HCT116 (cell line): ENCODE measurements around the gene AMOTL2. TPM values are rescaled to one million over a fixed set of nuclear protein-coding genes. Genes with fewer than 3 reads are reported as not detected.

Experiments
- ATAC-seq: fragments of 200-7000 bp; cut with Tn5 transposase; 2 replicates; pipeline ENCODE4 v1.9.1; 2020; ENCODE audit warnings: mild to moderate bottlenecking, moderate library complexity
- BruUV-seq: library from RNA; stranded (reverse); fragments of 400-500 nt; replicated peaks from 2 replicates; lab custom pipeline; 2021; lab: Mats Ljungman, UMichigan
- CTCF ChIA-PET: fragments of 300-600 bp; sonication (Branson Sonifier 250); formaldehyde crosslinking; loops from one replicate; lab custom pipeline; 2021; ENCODE audit warnings: antibody characterized with exemption; lab: Charles Lee
- POLR2A ChIA-PET: fragments of 300-600, 350-600 bp; sonication (Branson Sonifier 250); formaldehyde crosslinking; loops from one replicate; lab custom pipeline; 2021; ENCODE audit warnings: antibody characterized with exemption; lab: Charles Lee
- RAD21 ChIA-PET, 2 experiments: fragments of 300-600 bp; sonication (Branson Sonifier 250); formaldehyde crosslinking; loops; one replicate each; lab custom pipeline; 2023; ENCODE audit warnings: low total read pairs in 2 of 2; ENCODE audit not compliant: uncharacterized antibody in 2 of 2, unreplicated experiment in 2 of 2, low non-redundant PET in 1 of 2; lab: Charles Lee
- DNase-seq: peaks from one replicate; pipeline ENCODE4 v3.0.0-alpha.2; 2010; ENCODE audit warnings: low read depth, low spot score
- H2AFZ ChIP-seq: fragments of 200-600 bp; shearing (Covaris generic), sonication (generic); 2 replicates; pipeline ENCODE4 v1.6.1; 2017; ENCODE audit warnings: low read depth, mixed run types, mixed read lengths, antibody characterized with exemption, low read length; ENCODE audit not compliant: poor library complexity, severe bottlenecking
- H3K27ac ChIP-seq: 2 replicates; pipeline ENCODE4 v1.5.1; 2012; ENCODE audit warnings: low read depth, low read length
- H3K27me3 ChIP-seq: fragments of 200-600 bp; sonication (generic); 2 replicates; pipeline ENCODE4 v1.6.1; 2016; ENCODE audit warnings: mixed run types, low read length, mixed read lengths; ENCODE audit not compliant: insufficient read depth
- H3K36me3 ChIP-seq, 2 experiments: fragments of 200-500 bp in 1 of 2; fragments of 200-600 bp in 1 of 2; sonication (Bioruptor generic) in 1 of 2; sonication (generic) in 1 of 2; 2 replicates each; pipeline versions ENCODE4 v1.5.1 to v1.6.1; 2014 to 2016; ENCODE audit warnings: low read length in 2 of 2, inconsistent platforms in 1 of 2, mixed read lengths in 1 of 2, mixed run types in 1 of 2; ENCODE audit not compliant: insufficient read depth in 2 of 2, control insufficient read depth in 1 of 2
- H3K4me1 ChIP-seq, 2 experiments: fragments of 200-600 bp in 1 of 2; sonication (generic) in 1 of 2; 2 replicates each; pipeline versions ENCODE4 v1.5.1 to v1.6.1; 2012 to 2017; ENCODE audit warnings: low read length in 2 of 2, inconsistent platforms in 1 of 2, mild to moderate bottlenecking in 1 of 2, mixed read lengths in 1 of 2, mixed run types in 1 of 2, moderate library complexity in 1 of 2; ENCODE audit not compliant: insufficient read depth in 2 of 2, control insufficient read depth in 1 of 2
- H3K4me2 ChIP-seq: fragments of 200-600 bp; sonication (generic); 2 replicates; pipeline ENCODE4 v1.6.1; 2017; ENCODE audit warnings: mixed run types, low read length, mixed read lengths
- H3K4me3 ChIP-seq, 2 experiments: fragments of 200-600 bp in 1 of 2; sonication (generic) in 1 of 2; replicated peaks in 1 of 2; 2 replicates each; pipeline ENCODE4 v1.5.1; 2011 to 2016; ENCODE audit warnings: low read length in 2 of 2, control low read depth in 1 of 2, low read depth in 1 of 2, mild to moderate bottlenecking in 1 of 2, mixed read lengths in 1 of 2, mixed run types in 1 of 2
- H3K79me2 ChIP-seq: fragments of 200-600 bp; sonication (generic); 2 replicates; pipeline ENCODE4 v1.6.1; 2017; ENCODE audit warnings: mild to moderate bottlenecking, mixed run types, low read length, moderate library complexity, mixed read lengths; ENCODE audit not compliant: insufficient read depth
- H3K9ac ChIP-seq: fragments of 200-600 bp; sonication (generic); 2 replicates; pipeline ENCODE4 v1.6.1; 2016; ENCODE audit warnings: low read length, mixed read lengths
- H3K9me2 ChIP-seq: fragments of 200-600 bp; sonication (generic), shearing (Covaris generic); 2 replicates; pipeline ENCODE4 v1.6.1; 2017; ENCODE audit warnings: mixed run types, mild to moderate bottlenecking, moderate library complexity; ENCODE audit not compliant: insufficient read depth
- H3K9me3 ChIP-seq, 2 experiments: fragments of 200-500 bp in 1 of 2; fragments of 200-600 bp in 1 of 2; sonication (Bioruptor generic) in 1 of 2; sonication (generic) in 1 of 2; 2 replicates each; pipeline ENCODE4 v1.6.1; 2014 to 2017; ENCODE audit warnings: low read length in 2 of 2, mixed read lengths in 2 of 2, inconsistent platforms in 1 of 2, low read depth in 1 of 2, mild to moderate bottlenecking in 1 of 2, mixed run types in 1 of 2, moderate library complexity in 1 of 2; ENCODE audit not compliant: control insufficient read depth in 1 of 2, insufficient read depth in 1 of 2
- H4K20me1 ChIP-seq: fragments of 200-600 bp; sonication (generic), shearing (Covaris generic); 2 replicates; pipeline ENCODE4 v1.6.1; 2017; ENCODE audit warnings: mixed run types, mild to moderate bottlenecking, moderate library complexity; ENCODE audit not compliant: insufficient read depth
- ELF1 ChIP-seq: IDR thresholded peaks from 2 replicates; pipeline ENCODE4 v1.6.1; 2012; ENCODE audit warnings: low read depth, borderline replicate concordance
- EZH2phosphoT487 ChIP-seq: fragments of 200-600 bp; IDR thresholded peaks from 2 replicates; pipeline ENCODE4 v1.6.1; 2018; ENCODE audit warnings: antibody characterized with exemption, borderline replicate concordance
- FOSL1 ChIP-seq: IDR thresholded peaks from 2 replicates; pipeline ENCODE4 v1.6.1; 2012; ENCODE audit warnings: low read depth
- JUND ChIP-seq: IDR thresholded peaks from 2 replicates; pipeline ENCODE4 v1.6.1; 2012
- MAX ChIP-seq: IDR thresholded peaks from 2 replicates; pipeline ENCODE4 v1.6.1; 2012
- SIN3A ChIP-seq: IDR thresholded peaks from 2 replicates; pipeline ENCODE4 v1.6.1; 2012; ENCODE audit warnings: low read depth
- SP1 ChIP-seq: IDR thresholded peaks from 2 replicates; pipeline ENCODE4 v1.6.1; 2012; ENCODE audit warnings: low read depth
- SRF ChIP-seq: IDR thresholded peaks from 2 replicates; pipeline ENCODE4 v1.6.1; 2012; ENCODE audit warnings: low read depth
- TCF7L2 ChIP-seq: IDR thresholded peaks from 2 replicates; pipeline ENCODE4 v1.7.0; 2011; ENCODE audit warnings: borderline replicate concordance, inconsistent platforms; ENCODE audit not compliant: insufficient read depth, insufficient read length; ENCODE audit errors: extremely low read depth
- YY1 ChIP-seq: IDR thresholded peaks from 2 replicates; pipeline ENCODE4 v1.6.1; 2011; ENCODE audit warnings: low read length, low read depth, moderate library complexity, mild to moderate bottlenecking; ENCODE audit not compliant: insufficient replicate concordance; ENCODE audit errors: extremely low read depth
- ZFX ChIP-seq: fragments of 450-650 bp; IDR thresholded peaks from 2 replicates; pipeline ENCODE4 v1.6.1; 2017
- ZNF274 ChIP-seq: fragments of 200-500 bp; sonication (Bioruptor generic); IDR thresholded peaks from 2 replicates; pipeline ENCODE4 v1.6.1; 2014; ENCODE audit warnings: mild to moderate bottlenecking, low read depth, low read length, inconsistent platforms
- intact Hi-C: fragments of 100-400 bp; cut with micrococcal nuclease; formaldehyde crosslinking; loops from 2 replicates; pipeline ENCODE4 v1.10.0; 2022
- total RNA-seq: library from RNA; stranded (reverse); gene quantifications from one replicate; pipeline ENCODE4 v1.2.1, GENCODE V29; 2021; ENCODE audit not compliant: unreplicated experiment

AMOTL2 gene
- total RNA-seq, 1 experiment from 2014 or later, result 54.0 TPM

- Histone ChIP-seq H3K4me2 (peak overlapping the region; percentile 7; the same call in 1 of the 2 replicates), H2AFZ (no peak overlapping the region), H3K4me3 (no peak overlapping the region), H3K4me1 (peaks cover 47 to 61% of the 10 kb centered on the region in 2 experiments), H3K79me2 (peaks cover 23% of the 10 kb centered on the region), H3K36me3 (peaks cover 0 to 2% of the 10 kb centered on the region in 2 experiments; a peak in 1 of 4 replicates), H3K27me3 (no peaks in the 10 kb centered on the region), H4K20me1 (peaks cover 3% of the 10 kb centered on the region; the same call in 1 of the 2 replicates), H3K9ac (no peak overlapping the region), H3K27ac (no peak overlapping the region), H3K9me2 (no peaks in the 10 kb centered on the region; the same call in 1 of the 2 replicates), H3K9me3 (no peaks in the 10 kb centered on the region)
- no TSS peak for BruUV-seq
- no peak for ATAC-seq
- DNase-seq, result no peak
- ChIA-PET RAD21 (interaction anchor here in 1 of 2 experiments (0.7 kb wide), 1 partner anchor 50 kb away, joined by 3 read pairs; no protein-coding TSS in a partner anchor), CTCF (interaction anchor here (0.7 to 2.0 kb wide), 5 partner anchors 13 to 68 kb away, joined by 3 to 5 read pairs (median 4); no protein-coding TSS in a partner anchor), POLR2A (no interaction called here)
- TF ChIP-seq TCF7L2, result peak; percentile 16
- TF ChIP-seq EZH2phosphoT487, result no peak
- intact Hi-C loops, result loop anchor here (5.0 to 10.0 kb wide), 2 partner anchors 95 to 162 kb away; no protein-coding TSS in a partner anchor
Observed at GRCh38 chr3:134376786-134377426, 2.7 kb upstream of the AMOTL2 start.

- peaks cover 0 to 6% of the 10 kb centered on the region in 2 experiments; a peak in 1 of 4 replicates for H3K36me3 ChIP-seq
- no peak for ATAC-seq
- H3K4me2 ChIP-seq, result peak overlapping the region; percentile 7; the same call in 1 of the 2 replicates
- POLR2A ChIA-PET, result no interaction called here
- no peak overlapping the region for H3K4me3 ChIP-seq
- BruUV-seq, result no TSS peak
- no peak for TF ChIP-seq SP1
- no peak for TF ChIP-seq SRF
- TF ChIP-seq MAX, result no peak
- no peak for TF ChIP-seq JUND
- TF ChIP-seq SIN3A, result no peak
- TF ChIP-seq FOSL1, result no peak
- TF ChIP-seq YY1, result no peak
- no peak for TF ChIP-seq ZNF274
- no peak for TF ChIP-seq ELF1
- TF ChIP-seq ZFX, result no peak
- TF ChIP-seq, all 23 proteins: peak for 0
- Histone ChIP-seq H3K4me1 (peaks cover 45 to 61% of the 10 kb centered on the region in 2 experiments), H3K27ac (no peak overlapping the region), H3K27me3 (no peaks in the 10 kb centered on the region), H3K9ac (no peak overlapping the region), H2AFZ (no peak overlapping the region), H3K9me2 (no peaks in the 10 kb centered on the region; the same call in 1 of the 2 replicates), H3K9me3 (no peaks in the 10 kb centered on the region), H4K20me1 (peaks cover 8% of the 10 kb centered on the region; the same call in 1 of the 2 replicates), H3K79me2 (peaks cover 28% of the 10 kb centered on the region)
- RAD21 ChIA-PET, result no interaction called here
- intact Hi-C loops, result loop anchor here (5.0 to 10.0 kb wide), 2 partner anchors 96 to 162 kb away; no protein-coding TSS in a partner anchor
- CTCF ChIA-PET, result interaction anchor here (0.8 to 1.4 kb wide), 2 partner anchors 63 to 97 kb away, joined by 3 to 5 read pairs; no protein-coding TSS in a partner anchor
- DNase-seq, result no peak
Observed at GRCh38 chr3:134376385-134376765, 2.1 kb upstream of the AMOTL2 start.
